Skin epidermis (tissue), 12 donors: ENCODE measurements around the gene BABAM2.

Source experiments
- H3K27ac ChIP-seq, 21 experiments: fragments of 200-600 bp; sonication (generic) in 11 of 21; one replicate each; pipeline ENCODE4 v1.5.0; 2020; ENCODE audit warnings: mild to moderate bottlenecking in 3 of 21, inconsistent platforms in 2 of 21, moderate library complexity in 2 of 21
- H3K4me3 ChIP-seq, 7 experiments: fragments of 200-600 bp; sonication (generic) in 2 of 7; one replicate each; pipeline ENCODE4 v1.5.0; 2020; ENCODE audit warnings: inconsistent platforms in 2 of 7, mild to moderate bottlenecking in 2 of 7, moderate library complexity in 1 of 7

BABAM2 gene

DNA sequence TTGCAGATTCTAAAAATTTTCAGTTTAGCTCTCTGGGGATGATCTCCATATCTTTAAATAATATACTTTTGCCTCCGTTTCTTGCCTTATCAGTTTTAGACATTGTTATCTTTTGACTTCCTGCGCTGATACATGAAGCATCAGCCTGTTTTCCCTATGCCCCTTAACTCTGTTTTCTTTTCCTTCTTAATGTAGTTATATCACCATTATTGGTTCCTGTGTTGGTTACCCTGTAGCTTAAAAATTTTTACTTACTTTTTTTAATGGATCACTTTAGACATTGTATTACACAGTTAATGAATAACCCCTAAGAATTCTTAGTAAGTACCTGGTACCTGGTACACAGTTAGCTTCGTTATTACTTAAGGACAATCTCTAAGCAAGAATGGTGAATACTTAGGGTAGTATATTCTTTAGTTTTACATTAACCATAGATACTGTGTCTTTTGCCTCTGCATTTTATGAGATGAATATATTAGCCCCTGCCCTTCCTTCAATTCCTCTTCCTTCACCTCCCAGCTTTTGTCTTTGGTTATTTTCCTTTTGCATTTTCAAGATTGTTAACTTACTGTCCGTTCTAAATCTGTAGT lies 40.9 kb downstream of the BABAM2 start:
- no peak overlapping the region for H3K4me3 ChIP-seq
- H3K27ac ChIP-seq, result no peak overlapping the region

GRCh38 chr2:27932396-27932795 lies 41.9 kb downstream of the BABAM2 start:
- Histone ChIP-seq H3K27ac (no peak overlapping the region), H3K4me3 (no peak overlapping the region)

DNA sequence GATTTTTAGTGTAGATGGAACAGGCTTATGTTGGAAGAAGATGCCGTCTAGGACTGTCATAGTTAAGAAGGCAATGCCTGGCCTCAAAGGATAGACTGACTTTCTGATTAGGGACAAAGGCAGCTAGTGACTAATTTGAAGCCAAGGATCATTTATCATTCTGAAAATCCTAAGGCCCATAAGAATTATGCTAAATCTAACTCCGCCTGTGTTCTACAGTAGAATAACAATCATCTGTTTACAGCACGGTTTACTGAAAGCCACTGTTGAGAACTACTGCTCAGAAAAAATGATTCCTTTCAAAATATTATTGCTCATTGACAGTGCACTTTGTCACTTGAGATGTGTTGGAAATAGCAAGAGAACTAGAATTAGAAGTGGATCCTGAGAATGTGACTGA lies 44.5 kb downstream of the BABAM2 start:
- Histone ChIP-seq H3K4me3 (no peak overlapping the region), H3K27ac (no peak overlapping the region)

GRCh38 chr2:27940090-27940671 lies 49.7 kb downstream of the BABAM2 start:
- no peak overlapping the region for H3K4me3 ChIP-seq
- H3K27ac ChIP-seq, result peak overlapping the region in 2 of 21 experiments; percentile 43 to 45

GRCh38 chr2:27940982-27941381 lies 50.5 kb downstream of the BABAM2 start:
- Histone ChIP-seq H3K4me3 (no peak overlapping the region), H3K27ac (peak overlapping the region in 3 of 21 experiments; percentile 9 to 45 (median 17))

DNA sequence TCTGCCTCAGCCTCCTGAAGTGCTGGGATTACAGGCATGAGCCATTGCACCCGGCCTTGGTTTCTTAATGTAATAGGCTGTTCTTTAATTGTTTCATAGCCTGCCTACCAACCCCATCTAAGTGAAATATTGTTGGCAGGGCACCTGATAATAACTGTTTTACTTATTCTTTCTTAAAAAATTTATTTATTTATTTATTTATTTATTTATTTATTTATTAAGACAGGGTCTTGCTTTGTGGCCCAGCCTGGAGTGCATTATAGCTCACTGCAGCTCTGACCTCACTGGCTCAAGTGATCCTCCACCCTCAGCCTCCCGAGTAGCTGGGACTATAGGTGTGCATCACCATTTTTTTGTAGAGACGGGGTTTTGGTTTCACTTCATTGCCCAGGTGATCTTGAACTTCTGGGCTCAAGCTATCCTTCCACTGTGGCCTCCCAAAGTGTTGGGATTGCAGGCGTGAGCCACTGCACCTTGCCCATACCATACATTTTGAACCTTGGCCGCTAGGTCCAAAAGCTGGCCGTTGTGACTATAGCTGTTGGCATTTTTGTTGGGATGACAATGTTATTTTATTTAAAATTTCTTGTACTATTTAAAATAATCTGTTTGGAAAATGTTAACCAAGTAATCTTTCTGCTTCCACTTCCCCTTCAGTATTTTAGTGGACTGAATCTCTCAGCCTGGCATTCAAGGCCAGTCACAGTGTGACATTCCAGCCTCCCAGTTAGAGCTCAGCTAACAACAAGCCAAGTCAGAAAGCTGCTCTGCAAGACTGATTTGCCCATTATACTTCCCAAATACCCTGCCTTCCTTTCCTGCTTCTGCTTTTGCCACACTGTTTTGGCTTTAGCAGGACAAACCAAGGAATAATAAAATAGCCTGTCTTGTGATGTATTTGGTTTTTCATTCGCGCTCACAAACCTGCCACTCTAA lies 52.4 kb downstream of the BABAM2 start:
- no peak overlapping the region for H3K4me3 ChIP-seq
- no peak overlapping the region for H3K27ac ChIP-seq

DNA sequence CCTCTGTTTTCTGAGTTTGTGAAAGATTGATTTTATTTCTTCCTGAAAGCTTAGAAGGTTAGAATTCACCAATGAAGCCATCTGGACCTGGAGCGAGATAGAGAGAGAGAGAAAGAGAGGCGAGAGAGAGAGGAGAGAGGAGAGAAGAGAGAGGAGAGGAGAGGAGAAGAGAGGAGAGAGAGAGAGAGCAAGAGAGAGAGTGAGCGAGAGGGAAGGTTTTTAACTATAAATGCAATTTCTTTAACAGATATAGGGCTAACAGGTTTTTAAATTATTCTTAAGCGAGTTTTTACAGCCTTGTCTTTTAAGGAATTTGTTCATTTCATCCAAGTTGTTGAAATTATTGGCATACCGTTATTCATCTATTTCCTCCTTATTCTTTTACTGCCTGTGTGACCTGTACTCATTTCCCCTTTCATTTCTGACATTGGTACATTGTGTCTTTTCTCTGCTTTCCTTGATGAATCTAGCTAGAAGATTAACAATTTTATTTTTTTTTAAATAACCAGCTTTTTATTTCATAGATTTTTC lies 56.1 kb downstream of the BABAM2 start:
- no peak overlapping the region for H3K4me3 ChIP-seq
- H3K27ac ChIP-seq, result no peak overlapping the region

- peak overlapping the region in 3 of 21 experiments; percentile 27 to 87 (median 39) for H3K27ac ChIP-seq
- no peak overlapping the region for H3K4me3 ChIP-seq
Measured at GRCh38 chr2:27952070-27952469, 61.5 kb downstream of the BABAM2 start.

DNA sequence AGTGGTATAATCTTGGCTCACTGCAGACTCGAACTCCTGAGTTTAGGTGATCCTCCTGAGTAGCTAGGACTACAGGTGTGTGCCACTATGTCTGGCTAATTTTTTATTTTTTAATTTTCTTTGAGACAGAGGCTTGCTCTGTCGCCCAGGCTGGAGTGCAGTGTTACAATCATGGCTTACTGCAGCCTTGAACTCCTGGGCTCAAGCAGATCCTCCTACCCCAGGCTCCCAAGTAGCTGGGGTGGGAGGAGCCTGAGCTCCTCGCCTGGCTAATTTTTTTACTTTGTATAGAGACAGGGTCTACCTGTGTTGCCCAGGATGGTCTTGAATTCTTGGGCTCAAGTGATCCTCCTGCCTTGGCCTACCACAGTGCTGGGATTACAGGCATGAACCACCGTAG lies 62.5 kb downstream of the BABAM2 start:
- no peak overlapping the region for H3K4me3 ChIP-seq
- H3K27ac ChIP-seq, result peak overlapping the region in 9 of 21 experiments; percentile 25 to 87 (median 74)

DNA sequence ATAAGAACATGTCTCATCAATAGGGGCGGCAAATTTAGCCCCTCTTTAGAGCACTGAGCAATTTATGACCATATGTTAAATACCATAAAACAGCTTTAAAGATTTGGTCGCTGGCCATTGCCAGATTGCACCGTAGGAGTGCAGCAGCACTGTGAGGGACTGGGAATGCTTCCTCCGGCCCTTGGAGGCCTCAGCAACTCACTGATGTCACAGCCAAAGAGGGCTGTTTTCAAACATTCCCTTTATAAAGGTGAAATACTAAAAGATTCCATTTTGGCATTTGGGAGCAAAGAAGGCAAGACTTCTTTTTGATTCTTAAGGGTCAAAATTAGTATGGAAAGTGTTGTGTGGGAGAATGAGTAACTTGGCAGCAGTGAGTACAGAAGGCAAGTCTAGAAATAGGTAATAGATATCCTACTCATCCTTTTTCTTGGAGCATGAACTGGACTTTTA lies 63.7 kb downstream of the BABAM2 start:
- H3K4me3 ChIP-seq, result no peak overlapping the region
- peak overlapping the region in 19 of 21 experiments; percentile 22 to 87 (median 72) for H3K27ac ChIP-seq

DNA sequence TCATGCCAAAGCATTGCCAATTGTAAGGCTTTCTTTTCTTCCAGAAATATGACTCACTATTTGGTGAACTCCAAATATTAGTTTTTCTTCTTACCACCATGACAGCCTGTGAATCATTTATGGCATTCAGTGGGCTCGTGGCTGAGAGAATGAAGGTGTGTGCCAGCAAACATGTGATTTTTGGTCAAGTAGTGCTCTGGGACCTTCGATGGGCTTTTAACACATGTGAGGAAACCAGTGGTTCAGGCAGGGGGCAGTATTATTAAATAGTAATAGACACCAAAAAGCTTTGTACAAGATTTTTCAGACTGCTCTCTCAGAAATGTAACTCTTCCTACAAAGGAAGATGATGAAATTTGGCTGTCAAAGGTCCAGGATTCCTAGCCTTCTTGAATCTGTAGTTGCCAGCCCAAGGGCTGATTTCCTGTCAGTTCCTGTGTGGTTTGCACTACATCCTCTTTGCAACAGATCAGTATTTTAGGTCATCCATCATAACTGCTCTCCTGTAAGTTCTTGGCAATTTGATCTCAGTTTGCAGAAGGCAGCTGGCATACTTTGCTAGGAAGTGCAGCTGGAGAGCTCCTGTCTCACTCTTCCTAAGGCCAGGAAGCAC lies 64.3 kb downstream of the BABAM2 start:
- H3K4me3 ChIP-seq, result no peak overlapping the region
- H3K27ac ChIP-seq, result peak overlapping the region in 20 of 21 experiments; percentile 22 to 87 (median 72)

GRCh38 chr2:27955384-27956161 lies 65.0 kb downstream of the BABAM2 start:
- H3K4me3 ChIP-seq, result no peak overlapping the region
- H3K27ac ChIP-seq, result peak overlapping the region in 20 of 21 experiments; percentile 22 to 87 (median 71)

DNA sequence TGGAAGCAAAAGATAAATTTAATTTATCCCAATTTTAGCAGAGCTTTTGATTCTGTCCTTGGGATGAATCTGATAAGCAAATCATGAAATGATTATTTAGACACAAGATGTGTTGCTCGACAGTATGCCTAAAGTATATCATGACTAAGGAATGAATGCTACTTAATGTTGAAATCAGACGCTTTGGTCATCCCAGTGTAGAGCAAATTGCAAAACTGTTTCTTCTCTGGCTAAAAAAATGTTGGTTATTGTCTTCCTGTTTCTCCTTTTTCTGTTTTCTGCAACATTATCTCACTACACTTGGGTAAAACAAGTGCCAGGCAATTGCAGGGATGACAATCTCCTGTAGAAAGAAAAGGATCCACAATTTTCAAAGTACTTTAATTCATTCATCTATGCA lies 66.4 kb downstream of the BABAM2 start:
- Histone ChIP-seq H3K4me3 (no peak overlapping the region), H3K27ac (peak overlapping the region in 9 of 21 experiments; percentile 11 to 87 (median 72))

GRCh38 chr2:27958711-27959378 lies 68.3 kb downstream of the BABAM2 start:
- H3K27ac ChIP-seq, result peak overlapping the region in 13 of 21 experiments; percentile 31 to 87 (median 61)
- H3K4me3 ChIP-seq, result no peak overlapping the region

DNA sequence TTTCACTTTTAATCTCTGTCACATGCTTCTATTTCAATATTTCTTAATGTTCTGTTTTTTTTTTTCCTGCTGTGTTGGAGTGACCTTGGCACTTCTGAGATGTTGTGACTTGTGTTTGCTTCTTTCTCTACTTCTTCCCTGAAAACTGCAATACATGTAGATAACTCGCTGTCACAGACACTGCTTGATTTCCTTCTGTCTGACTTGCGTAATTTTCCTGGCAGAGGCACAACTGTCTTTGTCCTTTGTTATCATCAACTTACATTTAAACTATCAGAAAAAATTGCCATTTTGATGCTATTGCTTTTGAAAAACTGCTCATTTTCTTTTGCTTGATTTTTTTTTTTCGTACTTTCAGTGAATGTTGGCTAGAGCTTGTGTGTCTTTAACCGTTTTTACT lies 69.0 kb downstream of the BABAM2 start:
- Histone ChIP-seq H3K4me3 (no peak overlapping the region), H3K27ac (peak overlapping the region in 17 of 21 experiments; percentile 14 to 87 (median 61))

DNA sequence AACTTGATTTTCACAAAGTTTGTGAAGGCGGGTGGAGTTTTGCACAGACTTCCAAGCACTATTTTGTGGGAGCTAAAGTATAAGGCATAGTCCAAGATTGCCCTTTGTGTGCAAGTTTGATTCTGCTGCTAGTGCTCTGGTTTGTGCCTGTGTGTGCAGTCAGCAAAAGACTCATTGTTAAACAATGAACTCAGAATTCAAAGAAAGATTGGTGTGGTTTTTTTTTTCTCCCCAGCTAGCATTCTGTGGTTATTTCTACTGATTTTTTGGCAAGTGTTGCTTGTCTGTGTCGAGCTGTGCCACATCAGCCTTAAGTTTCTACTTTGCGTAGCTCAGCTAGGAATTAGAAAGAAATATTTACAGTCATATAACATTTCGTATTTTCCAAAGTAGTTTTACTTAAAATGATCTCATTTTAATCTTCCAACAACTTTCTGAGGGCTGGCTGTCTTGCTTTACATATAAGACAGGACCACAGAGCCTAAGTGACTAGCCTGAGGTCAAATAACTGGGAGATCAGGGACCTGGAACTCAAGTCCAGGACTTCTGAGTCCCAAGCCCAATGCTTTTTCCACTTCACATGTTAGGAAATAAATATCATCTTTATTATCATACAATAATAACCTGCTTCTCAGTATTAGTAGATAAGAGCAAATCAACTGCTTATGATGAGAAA lies 69.8 kb downstream of the BABAM2 start:
- Histone ChIP-seq H3K27ac (peak overlapping the region in 19 of 21 experiments; percentile 0 to 87 (median 61)), H3K4me3 (no peak overlapping the region)

DNA sequence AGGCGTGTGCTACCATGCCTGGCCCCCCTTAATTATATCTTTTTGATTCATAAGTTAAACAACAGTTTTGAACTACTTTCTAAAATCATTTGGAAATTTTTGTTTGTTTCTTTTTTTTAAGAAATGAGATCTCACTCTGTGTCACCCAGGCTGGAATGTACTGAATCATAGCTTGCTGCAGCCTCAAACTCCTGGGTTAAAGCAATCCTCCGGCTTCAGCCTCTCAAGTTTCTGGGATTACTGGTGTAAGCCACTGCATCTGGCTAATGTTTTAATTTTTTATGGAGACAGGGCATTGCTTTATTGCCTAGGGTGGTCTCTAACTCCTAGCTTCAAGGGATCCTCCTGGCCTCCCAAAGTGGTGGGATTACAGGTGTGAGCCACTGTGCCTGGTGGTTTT lies 71.5 kb downstream of the BABAM2 start:
- H3K4me3 ChIP-seq, result no peak overlapping the region
- H3K27ac ChIP-seq, result peak overlapping the region in 7 of 21 experiments; percentile 7 to 87 (median 39)

DNA sequence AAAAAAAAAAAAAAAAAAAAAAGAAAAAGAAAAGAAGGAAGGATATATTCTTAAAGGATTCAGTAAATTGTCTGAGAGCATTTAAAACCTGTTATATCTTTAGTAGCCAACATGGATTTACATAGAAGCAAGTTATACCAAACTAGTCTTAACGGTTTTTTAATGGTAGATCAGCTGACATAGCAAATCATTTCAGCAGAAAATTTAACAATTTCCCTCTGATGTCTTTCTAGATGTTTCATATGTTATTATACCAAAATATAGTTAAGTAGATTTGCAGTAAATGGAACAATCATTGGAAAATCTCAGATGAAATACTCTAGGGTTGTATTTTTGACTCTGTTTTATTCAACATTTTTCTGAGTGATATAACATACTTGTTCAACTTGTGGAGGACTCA lies 72.9 kb downstream of the BABAM2 start:
- Histone ChIP-seq H3K27ac (peak overlapping the region in 1 of 21 experiments; percentile 20), H3K4me3 (no peak overlapping the region)
